Measurements from ENCODE around the gene LYL1.

The LYL1 gene

DNA sequence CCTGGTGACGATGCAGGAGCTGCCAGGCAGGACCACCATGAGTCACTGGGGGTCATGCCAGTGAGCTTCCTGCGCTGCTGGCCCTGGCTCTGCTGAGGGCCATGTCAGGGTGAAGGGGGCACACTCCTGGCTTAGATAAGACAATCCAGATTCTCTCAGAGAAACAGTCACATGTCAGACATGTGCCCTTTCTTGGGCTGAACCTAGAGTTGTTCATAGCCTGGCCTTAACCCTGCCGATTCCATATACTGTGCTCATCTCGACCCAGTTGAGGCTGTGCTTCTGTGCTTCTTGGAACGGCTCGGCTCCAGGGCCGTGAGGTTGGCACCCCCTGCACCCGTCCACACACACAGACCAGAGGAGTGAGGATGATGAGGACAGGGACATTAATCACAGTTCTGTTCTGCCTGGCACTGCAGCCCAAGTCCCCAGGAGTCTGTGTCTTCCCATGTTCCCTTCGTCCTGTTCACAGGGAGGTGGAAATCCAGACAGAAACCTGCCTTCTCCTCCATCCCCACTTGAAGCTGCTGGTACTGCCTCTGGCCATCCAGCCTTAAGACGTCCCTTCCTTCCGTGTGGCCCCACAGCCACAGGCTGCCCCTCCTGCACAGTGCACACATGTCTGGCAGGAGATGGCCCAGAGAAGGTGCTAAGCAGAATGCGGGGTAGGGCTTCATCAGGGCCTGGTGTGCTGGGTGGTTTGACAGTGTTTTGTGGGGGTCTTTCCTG, 50.0 kb downstream of the LYL1 start:
- peaks cover 12% of the 10 kb centered on the region for H3K4me1 Mint-ChIP-seq
- H3K27me3 Mint-ChIP-seq = no peaks in the 10 kb centered on the region
- no peak overlapping the region for H3K27ac Mint-ChIP-seq
- no peaks in the 10 kb centered on the region for H3K36me3 Mint-ChIP-seq
- H3K4me3 Mint-ChIP-seq = no peak overlapping the region
- no peaks in the 10 kb centered on the region for H3K9me3 Mint-ChIP-seq

DNA sequence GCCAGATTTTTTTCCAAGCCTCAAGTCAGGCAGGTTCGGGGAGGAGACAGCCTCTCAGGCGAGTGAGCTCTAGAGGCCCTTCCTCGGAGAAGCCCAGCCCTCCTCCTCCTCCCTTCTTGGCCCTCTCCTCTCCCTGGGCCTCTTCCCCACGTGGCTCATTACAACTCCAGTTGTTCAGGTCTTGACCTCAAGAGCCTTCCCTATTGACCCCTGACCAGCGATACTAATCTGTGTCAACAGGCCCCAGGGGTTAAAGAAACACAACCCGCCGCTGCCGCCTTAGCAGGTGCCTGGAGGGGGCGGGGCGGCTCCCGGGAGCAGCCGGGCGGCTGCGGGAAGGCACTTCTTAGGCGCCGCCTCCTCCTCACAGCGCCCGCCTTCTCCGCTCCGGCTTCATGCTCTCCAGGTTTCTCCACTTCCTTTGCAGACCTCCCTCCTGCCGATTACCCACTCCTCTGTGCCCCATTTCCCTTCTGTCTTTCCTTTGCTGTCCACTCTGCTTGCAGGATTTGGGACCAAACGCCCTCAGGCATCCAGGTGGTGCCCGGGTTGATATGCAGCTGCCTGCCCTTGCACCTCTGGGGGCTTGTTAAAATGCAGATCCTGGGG, 51.0 kb downstream of the LYL1 start:
- Mint-ChIP-seq H3K4me3 (peak overlapping the region; percentile 57), H3K36me3 (no peaks in the 10 kb centered on the region), H3K27ac (peak overlapping the region; percentile 31), H3K4me1 (peaks cover 12% of the 10 kb centered on the region), H3K9me3 (no peaks in the 10 kb centered on the region), H3K27me3 (no peaks in the 10 kb centered on the region)

DNA sequence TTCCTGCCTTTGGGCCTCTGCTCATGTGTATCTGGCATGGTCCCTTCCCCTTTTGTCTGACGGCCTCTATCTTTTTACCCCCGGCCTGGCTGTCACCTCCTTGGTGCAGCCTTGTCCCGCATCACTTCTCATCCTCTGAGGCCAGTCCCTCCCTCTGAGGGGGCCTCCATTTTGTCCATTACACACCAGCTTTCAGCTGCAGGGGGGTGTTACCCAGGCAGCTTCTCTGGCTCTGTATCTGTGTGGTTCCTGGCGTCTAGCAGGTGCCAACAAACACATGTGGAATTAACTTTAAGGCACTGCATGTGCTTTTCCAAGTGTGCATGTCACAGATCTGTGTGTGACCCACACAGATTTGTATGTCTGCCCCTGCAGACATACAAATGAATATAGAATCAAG, 52.4 kb downstream of the LYL1 start:
- Mint-ChIP-seq H3K27me3 (no peaks in the 10 kb centered on the region), H3K36me3 (no peaks in the 10 kb centered on the region), H3K4me3 (no peak overlapping the region), H3K4me1 (peaks cover 12% of the 10 kb centered on the region), H3K27ac (no peak overlapping the region), H3K9me3 (no peaks in the 10 kb centered on the region)
